ENCODE data around the gene ZC2HC1B.

GRCh38 chr6:143959927-143960326 is 95.7 kb downstream of the ZC2HC1B start:
- TF ChIP-seq CTCF (IDR thresholded peaks at IDR 0.05; ENCODE audit: low read depth, low read length, missing input control) (no peak), REST (IDR thresholded peaks at IDR 0.05) (no peak), RXRA (IDR thresholded peaks at IDR 0.05) (no peak), GABPA (IDR thresholded peaks at IDR 0.05 in 1 of 2, conservative IDR thresholded peaks at IDR 0.05 in 1 of 2) (no peak), TAF1 (conservative IDR thresholded peaks at IDR 0.05) (no peak), NR2F2 (IDR thresholded peaks at IDR 0.05) (no peak), ZBTB33 (IDR thresholded peaks at IDR 0.05) (no peak), FOXA2 (IDR thresholded peaks at IDR 0.05) (no peak), FOXA1 (IDR thresholded peaks at IDR 0.05) (no peak)

Measured in liver (tissue), 3 donors.